DND-41 (cell line): ENCODE results near the gene KCNH2.

Experiments
- EZH2 ChIP-seq: IDR thresholded peaks from 3 replicates; pipeline ENCODE4 v1.6.1; 2012; ENCODE audit warnings: borderline replicate concordance, low read depth, mild to moderate bottlenecking, moderate library complexity, low read length, inconsistent platforms; ENCODE audit not compliant: severe bottlenecking
- TF ChIP-seq, protein P1 (sequence below): IDR thresholded peaks from 2 replicates; pipeline ENCODE4 v1.5.1; 2012; ENCODE audit warnings: borderline replicate concordance, low read length, moderate library complexity, mild to moderate bottlenecking; ENCODE audit not compliant: poor library complexity, severe bottlenecking; ENCODE audit errors: extremely low read depth

DNA sequence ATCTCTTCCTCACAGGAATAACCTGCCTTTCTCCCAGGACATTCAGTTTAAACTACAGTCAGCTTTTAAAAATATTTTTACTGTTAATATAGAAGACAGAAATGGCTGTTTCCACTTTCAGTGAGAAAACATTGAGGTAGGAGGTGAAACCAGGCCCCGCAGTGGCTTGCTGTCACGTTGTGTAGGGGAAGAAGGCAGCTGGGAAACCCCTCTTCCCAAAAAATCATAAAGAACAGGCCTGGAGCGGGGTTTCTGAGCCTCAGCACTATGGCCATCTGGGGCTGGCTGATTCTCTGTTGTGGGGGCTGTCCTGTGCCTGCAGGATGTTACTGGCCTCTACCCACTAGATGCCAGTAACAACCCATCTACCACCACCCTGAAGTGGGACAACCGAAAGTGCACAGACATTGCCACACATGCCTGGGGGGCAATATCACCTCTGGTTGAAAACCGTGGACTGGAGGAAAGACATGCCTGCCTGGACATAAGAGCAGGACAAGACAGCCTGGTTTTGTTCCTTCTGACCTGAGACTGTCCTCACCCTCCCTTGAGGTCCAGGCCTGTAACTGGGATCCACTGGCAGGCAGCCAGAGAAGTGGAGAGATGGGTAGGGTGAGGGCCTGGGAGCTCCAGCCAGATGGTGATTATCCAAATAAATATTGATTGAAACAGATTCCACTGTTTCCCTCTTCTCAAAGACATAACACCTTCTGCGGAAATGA lies 43.9 kb downstream of the KCNH2 start:
- TF ChIP-seq, protein P1, sequence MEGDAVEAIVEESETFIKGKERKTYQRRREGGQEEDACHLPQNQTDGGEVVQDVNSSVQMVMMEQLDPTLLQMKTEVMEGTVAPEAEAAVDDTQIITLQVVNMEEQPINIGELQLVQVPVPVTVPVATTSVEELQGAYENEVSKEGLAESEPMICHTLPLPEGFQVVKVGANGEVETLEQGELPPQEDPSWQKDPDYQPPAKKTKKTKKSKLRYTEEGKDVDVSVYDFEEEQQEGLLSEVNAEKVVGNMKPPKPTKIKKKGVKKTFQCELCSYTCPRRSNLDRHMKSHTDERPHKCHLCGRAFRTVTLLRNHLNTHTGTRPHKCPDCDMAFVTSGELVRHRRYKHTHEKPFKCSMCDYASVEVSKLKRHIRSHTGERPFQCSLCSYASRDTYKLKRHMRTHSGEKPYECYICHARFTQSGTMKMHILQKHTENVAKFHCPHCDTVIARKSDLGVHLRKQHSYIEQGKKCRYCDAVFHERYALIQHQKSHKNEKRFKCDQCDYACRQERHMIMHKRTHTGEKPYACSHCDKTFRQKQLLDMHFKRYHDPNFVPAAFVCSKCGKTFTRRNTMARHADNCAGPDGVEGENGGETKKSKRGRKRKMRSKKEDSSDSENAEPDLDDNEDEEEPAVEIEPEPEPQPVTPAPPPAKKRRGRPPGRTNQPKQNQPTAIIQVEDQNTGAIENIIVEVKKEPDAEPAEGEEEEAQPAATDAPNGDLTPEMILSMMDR = no peak
- no peak for TF ChIP-seq EZH2
